Keratinocyte (primary cell): ENCODE measurements around the gene PCGF1. TPM values are rescaled to one million over a fixed set of nuclear protein-coding genes. Genes with fewer than 3 reads are reported as not detected.

Experiments used
- DNase-seq: peaks from one replicate; pipeline ENCODE4 v3.0.0-alpha.2; 2011; ENCODE audit warnings: low read depth, missing footprints, low spot score
- FAIRE-seq: peaks from 2 replicates; lab custom pipeline; 2011; peaks lifted over from hg19 to GRCh38; lab: Jason Lieb, UNC
- H2AFZ ChIP-seq: 2 replicates; pipeline ENCODE4 v1.6.0; 2012; ENCODE audit warnings: low read length, control low read depth, inconsistent platforms; ENCODE audit not compliant: control insufficient read depth
- H3K27ac ChIP-seq: 2 replicates; pipeline ENCODE4 v1.5.1; 2011; ENCODE audit warnings: low read length; ENCODE audit not compliant: control insufficient read depth, insufficient read depth
- H3K27me3 ChIP-seq: 3 replicates; pipeline ENCODE4 v1.6.0; 2011; ENCODE audit warnings: low read length; ENCODE audit not compliant: control insufficient read depth, insufficient read depth; ENCODE audit errors: extremely low read depth
- H3K36me3 ChIP-seq, 2 experiments: 2 replicates in 1 of 2; 3 replicates in 1 of 2; pipeline ENCODE4 v1.5.1; 2011; ENCODE audit warnings: low read length in 2 of 2, mild to moderate bottlenecking in 1 of 2; ENCODE audit not compliant: control insufficient read depth in 2 of 2, insufficient read depth in 2 of 2; ENCODE audit errors: extremely low read depth in 1 of 2
- H3K4me1 ChIP-seq: 3 replicates; pipeline ENCODE4 v1.5.1; 2011; ENCODE audit warnings: low read length; ENCODE audit not compliant: control insufficient read depth, insufficient read depth; ENCODE audit errors: extremely low read depth
- H3K4me2 ChIP-seq: 3 replicates; pipeline ENCODE4 v1.6.0; 2011; ENCODE audit warnings: low read depth, low read length; ENCODE audit not compliant: control insufficient read depth, insufficient read depth; ENCODE audit errors: extremely low read depth
- H3K4me3 ChIP-seq, 3 experiments: fragments of 200-600 bp in 1 of 3; sonication (generic) in 1 of 3; 2 replicates in 2 of 3; 3 replicates in 1 of 3; pipeline ENCODE4 v1.5.1; 2011 to 2016; ENCODE audit warnings: low read length in 3 of 3, mild to moderate bottlenecking in 3 of 3, control low read depth in 2 of 3, inconsistent platforms in 1 of 3, low read depth in 1 of 3, mixed read lengths in 1 of 3, mixed run types in 1 of 3, moderate library complexity in 1 of 3; ENCODE audit not compliant: control insufficient read depth in 2 of 3, insufficient read depth in 2 of 3; ENCODE audit errors: extremely low read depth in 1 of 3
- H3K79me2 ChIP-seq: 2 replicates; pipeline ENCODE4 v1.6.0; 2012; ENCODE audit warnings: low read length; ENCODE audit not compliant: control insufficient read depth, insufficient read depth
- H3K9ac ChIP-seq: 3 replicates; pipeline ENCODE4 v1.6.0; 2011; ENCODE audit warnings: low read length; ENCODE audit not compliant: control insufficient read depth, insufficient read depth; ENCODE audit errors: extremely low read depth
- H3K9me1 ChIP-seq: 3 replicates; pipeline ENCODE4 v1.6.0; 2011; ENCODE audit warnings: low read length; ENCODE audit not compliant: control insufficient read depth, insufficient read depth; ENCODE audit errors: extremely low read depth
- H3K9me3 ChIP-seq: 2 replicates; pipeline ENCODE4 v1.5.1; 2012; ENCODE audit warnings: low read depth, low read length; ENCODE audit not compliant: control insufficient read depth
- H4K20me1 ChIP-seq: 3 replicates; pipeline ENCODE4 v1.6.0; 2011; ENCODE audit warnings: low read length; ENCODE audit not compliant: control insufficient read depth, insufficient read depth; ENCODE audit errors: extremely low read depth
- CTCF ChIP-seq, 3 experiments: IDR thresholded peaks in 1 of 3; conservative IDR thresholded peaks in 1 of 3; optimal IDR thresholded peaks in 1 of 3; 2 replicates in 2 of 3; 3 replicates in 1 of 3; pipeline versions ENCODE3 to v1.5.1; 2011; ENCODE audit warnings: low read length in 3 of 3, mild to moderate bottlenecking in 3 of 3, moderate library complexity in 2 of 3, control low read depth in 1 of 3, inconsistent platforms in 1 of 3; ENCODE audit not compliant: insufficient read depth in 2 of 3; ENCODE audit errors: extremely low read depth in 1 of 3
- EZH2 ChIP-seq: IDR thresholded peaks from one replicate; pipeline ENCODE4 v1.6.1; 2012; ENCODE audit warnings: inconsistent platforms, mild to moderate bottlenecking, low read length, moderate library complexity
- dilution Hi-C: fragments of 300-500 bp; cut with MboI; formaldehyde crosslinking; loops from one replicate; pipeline ENCODE4 v1.7.0; 2020; ENCODE audit warnings: low sequenced_read_pairs; ENCODE audit not compliant: extremely low pct_ligation_motif_present
- polyA plus RNA-seq, 5 experiments: library from polyadenylated mRNA; depleted of rRNA in 3 of 5; stranded (reverse) in 3 of 5; stranded (forward) in 1 of 5; unstranded in 1 of 5; fragments of >200 nt; gene quantifications; 1 replicate in 1 of 5; 2 replicates in 3 of 5; 3 replicates in 1 of 5; pipeline versions ENCODE4 v1.2.1 to v1.2.3, GENCODE V29; 2011 to 2012; ENCODE audit warnings: missing spikeins in 2 of 5, low read depth in 1 of 5, low replicate concordance in 1 of 5

PCGF1 gene
- polyA plus RNA-seq, 1 donor (not counting 4 experiments of a cell fraction or from before 2014, with no cell fraction given) = 29.1 TPM

GRCh38 chr2:74554820-74555531 is 47.5 kb upstream of the PCGF1 start:
- H3K27ac ChIP-seq = no peak overlapping the region
- H3K4me2 ChIP-seq = peak overlapping the region; percentile 77
- no peaks in the 10 kb centered on the region for H3K79me2 ChIP-seq

GRCh38 chr2:74553892-74554819 is 46.7 kb upstream of the PCGF1 start, which contains the start of the genes DOK1 and LOXL3:
DOK1 (plus strand) TSS chr2:74554720; CDS start chr2:74554755, 35 bp downstream.
LOXL3 (minus strand) TSS chr2:74553942; CDS start chr2:74552634, 1,308 bp downstream.
- Histone ChIP-seq H3K9ac (peak within 1 kb of the TSS; percentile 4), H2AFZ (peak within 1 kb of the TSS; percentile 74), H3K4me3 (peak within 1 kb of the TSS; percentile 46 to 56 (median 46)), H3K4me1 (peaks cover 7% of the 10 kb centered on the region), H3K27ac (no peak within 1 kb of the TSS), H3K9me3 (no peaks in the 10 kb centered on the region), H3K9me1 (no peaks in the 10 kb centered on the region), H3K36me3 (no peaks in the 10 kb centered on the region), H3K4me2 (peak within 1 kb of the TSS; percentile 77), H3K27me3 (peaks cover 16% of the 10 kb centered on the region), H4K20me1 (no peaks in the 10 kb centered on the region), H3K79me2 (no peaks in the 10 kb centered on the region)
- DNase-seq = no peak
- TF ChIP-seq EZH2 (no peak), CTCF (optimal IDR thresholded peaks at IDR 0.05 in 1 of 3, IDR thresholded peaks at IDR 0.05 in 1 of 3, conservative IDR thresholded peaks at IDR 0.05 in 1 of 3; ENCODE audit: extremely low read depth in 1 of 3, insufficient read depth in 2 of 3, low read length in 3 of 3) (no peak)
- dilution Hi-C loops = no loop called here
- FAIRE-seq = no peak

More at GRCh38 chr2:74554820-74555531, 47.5 kb upstream of the PCGF1 start:
- no peaks in the 10 kb centered on the region for H3K9me3 ChIP-seq
- no peak overlapping the region for H3K9ac ChIP-seq
- peaks cover 3% of the 10 kb centered on the region for H3K4me1 ChIP-seq
- no peaks in the 10 kb centered on the region for H3K36me3 ChIP-seq
- no peaks in the 10 kb centered on the region for H3K9me1 ChIP-seq
- TF ChIP-seq CTCF (optimal IDR thresholded peaks at IDR 0.05 in 1 of 3, IDR thresholded peaks at IDR 0.05 in 1 of 3, conservative IDR thresholded peaks at IDR 0.05 in 1 of 3; ENCODE audit: extremely low read depth in 1 of 3, insufficient read depth in 2 of 3, low read length in 3 of 3) = no peak
- TF ChIP-seq EZH2 = peak; percentile 59
- peak overlapping the region; percentile 74 for H2AFZ ChIP-seq
- peaks cover 16% of the 10 kb centered on the region for H3K27me3 ChIP-seq
- FAIRE-seq = no peak
- dilution Hi-C loops = no loop called here
- peak overlapping the region; percentile 46 to 56 (median 46) for H3K4me3 ChIP-seq
- H4K20me1 ChIP-seq = no peaks in the 10 kb centered on the region
- no peak for DNase-seq
